ENCODE results near the gene NAV3.
"Not testable (repeated sequence)": the region's sequence is repeated elsewhere in the genome, so short reads cannot be mapped to it uniquely, and the experiment has no call there.

Gene NAV3

DNA sequence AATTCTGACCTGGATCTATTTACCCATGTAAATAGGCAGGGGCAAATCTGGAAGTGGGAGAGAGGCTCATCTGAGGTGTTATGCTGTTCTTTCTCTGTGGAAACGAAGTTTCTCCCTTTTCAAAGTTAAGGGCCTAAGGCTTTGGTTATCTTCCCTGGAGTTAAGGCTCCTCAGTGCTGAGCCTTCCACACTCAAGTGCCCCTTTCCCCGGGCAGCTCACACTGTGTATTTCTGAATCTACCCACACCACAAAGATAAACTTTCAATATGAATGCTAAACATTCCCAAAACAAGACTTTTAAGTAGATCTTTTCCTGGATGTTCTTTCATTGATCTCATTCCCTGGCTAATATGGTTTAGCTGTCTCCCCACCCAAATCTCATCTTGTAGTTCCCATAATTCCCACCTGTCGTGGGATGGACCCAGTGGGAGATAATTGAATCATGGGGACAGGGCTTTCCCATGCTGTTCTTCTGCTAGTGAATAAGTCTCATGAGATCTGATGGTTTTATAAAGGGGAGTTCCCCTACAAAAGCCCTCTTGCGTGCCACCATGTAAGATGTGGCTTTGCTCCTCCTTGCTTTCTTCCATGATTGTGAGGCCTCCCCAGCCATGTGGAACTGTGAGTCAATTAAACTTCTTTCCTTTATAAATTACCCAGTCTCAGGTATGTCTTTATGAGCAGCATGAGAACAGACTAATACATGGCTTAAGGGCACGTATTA lies 251.1 kb downstream of the NAV3 start:
- no peak for DNase-seq

DNA sequence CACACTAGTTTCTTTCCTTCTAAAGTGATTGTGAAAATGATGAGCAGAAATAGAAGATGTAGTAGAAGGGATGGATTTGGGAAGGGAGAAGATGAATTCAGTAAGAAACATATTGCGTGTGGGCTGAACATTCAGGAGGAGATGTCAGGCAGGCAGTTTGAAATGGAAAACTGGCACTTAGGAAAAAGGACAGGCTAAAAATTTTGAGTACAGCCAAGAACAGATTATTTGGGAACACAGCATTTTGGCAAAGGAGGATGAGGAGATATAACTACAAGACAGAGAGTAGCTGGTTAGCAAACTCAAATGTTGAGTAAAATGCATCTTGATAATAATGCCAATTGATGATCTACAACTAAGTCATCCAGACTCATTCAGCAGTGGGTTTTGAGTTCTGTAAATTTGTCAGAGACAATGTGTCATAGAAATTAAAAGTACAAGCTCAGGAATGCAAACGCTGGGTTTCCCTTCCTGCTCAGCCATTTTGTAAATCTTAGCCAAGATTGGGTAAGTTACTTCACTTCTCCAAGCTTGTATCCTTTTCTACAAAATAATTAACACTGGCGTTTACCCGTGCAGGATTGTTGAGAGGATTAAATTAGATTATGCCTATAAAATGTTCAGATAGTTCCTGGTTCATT lies 255.0 kb downstream of the NAV3 start:
- no peak for DNase-seq

DNA sequence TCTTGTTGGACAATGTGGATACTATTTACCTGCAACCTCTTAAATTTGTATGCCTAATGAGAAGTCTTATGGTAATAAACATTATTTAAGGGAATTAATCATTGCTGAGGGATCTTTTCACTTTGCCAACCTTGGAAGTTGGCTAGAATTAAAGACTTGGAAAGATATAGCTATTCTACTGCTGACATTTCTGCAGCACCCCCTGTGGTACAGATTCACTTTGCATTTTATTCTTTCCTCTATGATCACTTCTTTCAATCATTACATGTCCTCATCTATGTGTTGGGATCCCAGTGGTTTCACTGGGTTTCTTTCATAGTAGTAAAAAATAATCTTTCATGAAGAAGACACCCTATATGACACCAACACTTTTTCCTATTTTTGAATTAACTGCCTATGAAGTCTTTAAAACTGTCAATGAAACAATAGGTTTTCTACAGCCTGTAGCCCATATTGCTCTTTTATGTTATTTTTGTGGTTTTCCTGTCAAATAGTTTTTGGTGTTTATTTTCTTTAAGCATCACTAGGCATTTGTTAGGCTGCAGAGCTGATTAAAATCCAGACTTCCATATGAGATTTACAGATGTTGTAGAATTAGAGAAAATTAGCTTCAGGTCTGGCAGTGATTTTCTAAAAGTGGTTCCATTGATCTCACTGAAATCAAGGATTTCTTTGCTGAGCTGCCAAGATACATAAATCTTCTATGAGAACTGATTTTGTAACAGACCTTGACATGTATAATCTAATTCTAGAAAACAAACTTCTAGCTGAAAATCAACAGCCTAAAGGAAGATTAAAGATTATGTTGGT lies 256.1 kb downstream of the NAV3 start:
- no peak for DNase-seq

DNA sequence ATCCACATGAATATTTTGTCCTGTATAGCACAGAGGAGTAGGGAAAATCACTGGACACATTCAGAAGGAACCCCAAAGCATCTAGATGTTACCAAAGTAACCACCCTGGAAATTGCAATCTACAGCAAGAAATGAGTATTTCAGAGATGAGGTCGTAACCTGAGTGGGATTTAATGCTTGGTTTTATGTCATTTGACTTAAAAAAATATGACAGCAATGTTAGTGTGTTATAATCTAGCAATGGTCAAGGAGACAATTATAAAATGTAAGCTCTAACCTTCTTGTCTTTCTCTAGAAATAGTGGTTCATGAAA lies 256.6 kb downstream of the NAV3 start:
- no peak for DNase-seq

DNA sequence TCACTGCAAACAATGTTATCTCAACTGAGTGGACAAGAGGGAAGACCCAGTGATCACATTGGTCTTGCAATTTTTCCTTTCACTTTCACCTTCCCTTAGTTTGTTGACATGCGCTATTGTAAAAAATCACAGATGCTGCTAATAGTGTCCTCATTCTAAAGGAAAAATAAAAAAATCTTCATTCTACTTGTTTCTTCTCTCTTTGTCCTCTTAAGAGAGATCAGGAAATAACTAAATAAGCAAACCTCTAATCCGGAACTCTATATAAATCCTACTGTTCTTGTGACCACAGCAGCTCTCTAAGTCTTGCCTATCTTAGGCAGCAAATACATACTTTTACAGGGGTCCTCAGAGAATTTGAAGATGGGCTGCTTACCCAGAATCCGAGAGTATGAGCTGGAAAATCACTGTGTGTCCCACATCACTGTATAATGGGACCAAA lies 257.7 kb downstream of the NAV3 start:
- no peak for DNase-seq

DNA sequence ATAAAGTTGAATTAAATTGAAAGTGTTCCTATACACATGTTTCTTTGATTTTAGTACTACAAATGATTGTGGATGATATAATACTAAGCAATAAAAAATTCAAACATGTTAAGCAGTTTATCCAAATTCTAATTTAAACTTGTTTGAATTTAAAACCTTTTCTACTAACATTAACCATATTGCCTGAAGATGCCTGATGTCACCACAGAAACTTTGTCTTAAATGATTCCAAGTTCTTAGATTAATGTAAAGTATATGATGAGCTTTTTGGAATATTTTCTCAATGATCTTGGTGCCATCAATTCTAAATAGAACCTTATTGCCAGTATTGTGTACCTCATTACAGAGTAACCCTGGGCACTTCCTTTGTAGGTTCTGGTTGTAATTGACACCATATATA lies 259.6 kb downstream of the NAV3 start:
- DNase-seq: no peak

DNA sequence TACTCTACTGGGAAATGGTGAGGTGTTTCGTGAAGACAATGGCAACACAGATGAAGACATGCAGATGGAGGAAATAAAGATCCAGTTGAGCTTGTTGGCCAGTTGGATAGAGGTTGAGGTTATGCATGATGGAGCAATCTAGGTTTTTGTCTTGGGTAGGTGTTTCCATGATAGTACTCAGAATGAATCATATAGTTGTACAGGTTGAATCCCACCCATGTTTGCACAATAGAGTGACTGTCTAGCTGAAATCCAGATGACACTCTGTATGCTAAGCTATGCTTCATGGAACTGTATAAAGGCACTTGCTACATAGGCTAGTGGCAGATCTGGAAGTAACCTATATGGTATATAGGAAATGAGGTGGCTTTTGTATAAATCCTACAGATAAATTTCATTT lies 264.9 kb downstream of the NAV3 start:
- DNase-seq: no peak

DNA sequence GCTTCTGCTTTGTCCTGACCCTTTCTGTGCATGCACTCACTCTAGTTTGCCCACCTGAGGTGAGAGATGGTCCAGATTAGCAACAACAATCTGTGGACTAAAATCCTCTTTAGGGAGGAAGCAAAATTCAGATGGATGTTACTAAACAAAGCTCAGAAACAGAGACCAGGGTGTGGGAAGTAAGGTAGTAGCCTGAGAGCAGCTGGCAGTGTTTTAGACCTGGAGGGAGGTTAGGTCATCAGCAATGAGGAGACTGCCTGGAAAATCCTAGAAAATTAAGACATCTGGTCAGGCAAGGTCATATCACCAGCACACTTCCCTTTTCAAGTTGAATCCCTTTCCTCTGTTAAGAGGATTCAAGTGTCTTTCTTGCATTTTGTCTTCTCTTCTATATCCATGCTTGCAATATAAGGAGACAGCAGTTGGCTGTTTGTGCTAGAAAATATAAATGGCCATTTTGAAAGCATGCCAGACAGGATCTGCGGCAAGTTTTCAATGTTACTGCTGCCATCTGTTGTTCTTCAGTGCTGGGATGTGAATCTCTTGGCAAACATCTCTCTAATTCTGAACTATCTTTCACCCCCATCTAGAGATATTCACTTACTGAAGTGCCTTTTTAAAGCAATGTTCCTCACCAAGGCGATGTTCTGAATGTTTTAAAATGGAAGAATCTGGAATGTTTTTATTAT lies 266.4 kb downstream of the NAV3 start:
- DNase-seq: no peak

DNA sequence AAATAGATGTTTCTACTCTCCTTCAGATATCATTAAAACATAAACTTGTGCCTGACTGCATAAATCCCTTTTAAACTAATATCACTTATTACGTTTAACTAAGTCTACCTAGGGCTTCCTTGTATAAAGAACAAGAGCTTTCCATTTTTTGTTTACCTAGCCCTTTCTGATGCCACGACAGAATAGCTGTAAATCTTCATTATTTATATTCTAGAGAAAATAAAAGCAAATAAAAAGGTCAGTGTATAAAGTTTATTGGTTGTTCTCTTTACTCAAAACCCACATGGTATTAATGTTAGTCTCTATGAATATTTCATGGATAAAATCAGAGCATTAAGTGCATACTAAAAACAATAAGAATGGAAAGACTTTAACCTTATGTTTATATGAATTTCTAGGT lies 269.1 kb downstream of the NAV3 start:
- no peak for DNase-seq

DNA sequence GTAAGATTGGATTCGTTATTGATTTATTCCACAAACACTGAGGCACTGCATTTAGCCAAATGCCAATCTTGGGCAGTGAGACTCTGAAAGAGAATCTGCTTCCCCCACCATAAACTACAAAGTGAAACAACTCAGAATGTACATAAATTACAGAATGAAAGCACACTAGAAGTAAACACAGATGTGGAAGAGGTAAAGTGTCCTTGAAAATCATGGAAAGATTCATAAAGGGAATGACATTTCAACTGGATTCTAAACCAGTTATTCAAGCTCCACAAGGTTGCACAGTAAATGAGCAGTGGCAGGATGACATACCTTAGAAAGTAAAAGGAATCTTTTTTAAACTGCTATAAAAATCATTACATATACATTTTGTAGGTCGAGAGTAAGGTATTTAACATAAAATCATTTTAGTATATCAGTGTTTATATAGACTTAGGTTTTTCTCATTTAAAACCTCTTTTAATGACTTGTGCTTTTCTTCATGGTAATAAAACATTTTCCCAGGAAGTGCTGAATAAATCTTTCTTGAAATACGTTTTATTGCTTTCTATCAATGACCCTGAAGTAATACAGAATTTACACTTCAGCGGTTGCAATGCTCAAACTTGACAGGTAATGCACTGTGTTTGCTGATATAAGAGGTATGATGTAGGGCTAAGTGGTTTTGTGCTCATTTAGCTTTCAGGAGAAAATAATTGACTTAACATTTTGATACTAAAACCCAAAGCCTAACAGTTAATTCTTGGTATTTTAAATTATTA lies 270.6 kb downstream of the NAV3 start:
- no peak for DNase-seq

DNA sequence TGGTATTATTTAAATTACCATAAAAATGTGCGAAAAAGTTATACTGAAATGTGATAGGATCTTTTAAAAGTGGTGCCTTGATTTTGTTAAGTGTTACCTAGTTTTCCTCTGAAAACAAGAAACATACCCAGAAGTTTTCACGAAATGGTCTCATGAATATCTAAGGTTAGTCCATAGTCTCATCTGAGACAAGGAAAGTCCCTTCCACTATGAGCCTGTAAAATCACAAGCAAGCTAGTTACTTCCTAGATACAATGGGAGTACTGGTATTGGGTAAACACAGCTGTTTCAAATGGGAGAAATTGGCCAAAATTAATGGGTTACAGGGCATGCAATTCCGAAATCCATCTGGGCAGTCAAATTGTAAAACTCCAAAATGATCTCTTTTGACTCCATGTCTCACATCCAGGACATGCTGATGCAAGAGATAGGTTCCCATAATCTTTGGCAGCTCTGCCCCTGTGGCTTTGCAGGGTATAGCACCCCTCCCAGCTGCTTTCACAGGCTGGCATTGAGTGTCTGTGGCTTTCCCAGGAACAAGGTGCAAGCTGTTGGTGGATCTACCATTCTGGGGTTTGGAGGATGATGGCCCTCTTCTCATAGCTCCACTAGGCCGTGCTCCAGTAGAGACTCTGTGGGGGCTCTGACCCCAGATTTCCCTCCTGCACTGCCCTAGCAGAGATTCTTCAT lies 271.4 kb downstream of the NAV3 start:
- no peak for DNase-seq

DNA sequence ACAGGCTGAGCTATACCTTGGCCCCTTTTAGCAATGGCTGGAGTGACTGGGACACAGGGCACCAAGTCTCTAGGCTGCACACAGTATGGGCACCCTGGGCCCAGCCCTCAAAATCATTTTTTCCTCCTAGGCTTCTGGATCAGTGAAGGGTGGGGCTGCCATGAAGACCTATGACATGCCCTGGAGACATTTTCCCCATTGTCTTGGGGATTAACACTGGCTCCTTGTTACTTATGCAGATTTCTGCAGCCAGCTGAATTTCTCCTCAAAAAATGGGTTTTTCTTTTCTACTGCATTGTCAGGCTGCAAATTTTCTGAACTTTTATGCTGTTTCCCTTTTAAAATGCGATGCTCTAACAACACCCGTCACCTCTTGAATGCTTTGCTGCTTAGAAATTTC lies 272.1 kb downstream of the NAV3 start:
- DNase-seq: not testable (repeated sequence)

DNA sequence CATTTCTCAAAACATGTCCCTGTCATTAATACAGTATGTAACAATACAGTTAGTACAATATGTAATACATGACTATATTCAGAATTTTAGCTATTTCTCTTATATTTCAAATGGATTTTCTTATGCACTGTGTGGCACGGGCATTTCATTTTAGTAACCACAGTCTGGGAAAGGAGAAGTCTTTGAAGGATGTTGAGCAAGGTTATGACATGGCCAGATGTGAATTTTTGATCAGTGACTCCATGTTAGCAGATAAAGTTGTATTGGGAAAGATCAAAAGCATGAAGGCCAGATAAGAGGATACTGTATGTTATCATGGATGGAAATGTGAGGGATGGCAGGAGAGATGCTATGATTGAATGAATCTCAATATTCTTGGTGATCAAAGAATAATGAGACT lies 285.2 kb downstream of the NAV3 start:
- DNase-seq: no peak

DNA sequence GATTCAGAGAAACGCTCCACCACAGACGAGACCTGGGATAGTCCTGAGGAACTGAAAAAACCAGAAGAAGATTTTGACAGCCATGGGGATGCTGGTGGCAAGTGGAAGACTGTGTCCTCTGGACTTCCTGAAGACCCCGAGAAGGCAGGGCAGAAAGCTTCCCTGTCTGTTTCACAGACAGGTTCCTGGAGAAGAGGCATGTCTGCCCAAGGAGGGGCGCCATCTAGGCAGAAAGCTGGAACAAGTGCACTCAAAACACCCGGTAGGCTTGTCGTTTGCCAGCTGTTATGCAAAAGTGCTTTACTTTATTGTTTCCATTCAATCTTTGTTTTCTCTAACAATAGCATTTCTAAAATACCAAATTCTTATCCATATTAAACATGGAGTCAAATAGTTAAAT lies 287.3 kb downstream of the NAV3 start:
- DNase-seq: no peak

DNA sequence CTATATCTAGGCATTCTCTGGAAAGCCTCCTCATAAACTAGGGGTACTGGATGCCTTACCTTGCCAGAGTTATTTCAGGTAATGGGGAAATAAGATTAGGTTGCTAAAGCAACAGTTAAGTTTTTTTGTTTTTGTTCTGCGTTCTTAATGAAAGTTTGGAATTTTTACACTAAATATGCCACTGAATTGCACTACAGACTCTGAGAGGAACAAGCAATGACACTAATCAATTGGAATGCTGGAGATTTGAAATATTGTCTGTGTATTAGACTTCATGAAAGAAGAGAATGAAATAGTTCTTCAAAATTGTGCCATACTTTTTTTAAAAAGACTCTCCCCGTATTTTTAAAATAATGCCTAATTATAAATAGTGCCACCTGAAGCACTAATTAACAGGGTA lies 287.8 kb downstream of the NAV3 start:
- no peak for DNase-seq

DNA sequence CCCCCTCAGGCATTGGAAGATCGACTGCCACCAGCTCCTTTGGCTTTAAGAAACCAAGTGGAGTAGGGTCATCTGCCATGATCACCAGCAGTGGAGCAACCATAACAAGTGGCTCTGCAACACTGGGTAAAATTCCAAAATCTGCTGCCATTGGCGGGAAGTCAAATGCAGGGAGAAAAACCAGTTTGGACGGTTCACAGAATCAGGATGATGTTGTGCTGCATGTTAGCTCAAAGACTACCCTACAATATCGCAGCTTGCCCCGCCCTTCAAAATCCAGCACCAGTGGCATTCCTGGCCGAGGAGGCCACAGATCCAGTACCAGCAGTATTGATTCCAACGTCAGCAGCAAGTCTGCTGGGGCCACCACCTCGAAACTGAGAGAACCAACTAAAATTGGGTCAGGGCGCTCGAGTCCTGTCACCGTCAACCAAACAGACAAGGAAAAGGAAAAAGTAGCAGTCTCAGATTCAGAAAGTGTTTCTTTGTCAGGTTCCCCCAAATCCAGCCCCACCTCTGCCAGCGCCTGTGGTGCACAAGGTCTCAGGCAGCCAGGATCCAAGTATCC lies 288.7 kb downstream of the NAV3 start:
- DNase-seq: no peak

DNA sequence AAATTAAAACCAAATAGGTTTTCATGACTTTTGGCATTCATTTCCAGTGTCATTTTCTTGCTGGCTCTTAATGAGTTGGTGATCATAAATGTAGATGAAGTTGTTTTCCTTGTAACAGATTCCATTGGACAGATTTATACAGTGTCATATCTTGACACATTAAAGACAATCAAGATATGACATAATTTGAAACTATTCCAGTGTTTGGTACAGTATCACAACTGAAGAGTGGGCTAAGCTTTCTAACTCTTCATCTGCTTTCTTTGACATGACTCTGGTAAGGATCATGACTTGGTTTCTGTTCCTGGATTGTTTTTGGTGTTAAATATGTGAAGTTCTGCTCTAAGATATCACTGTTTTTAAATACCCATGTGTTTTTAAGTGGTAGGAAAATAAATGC lies 289.6 kb downstream of the NAV3 start:
- DNase-seq: no peak

DNA sequence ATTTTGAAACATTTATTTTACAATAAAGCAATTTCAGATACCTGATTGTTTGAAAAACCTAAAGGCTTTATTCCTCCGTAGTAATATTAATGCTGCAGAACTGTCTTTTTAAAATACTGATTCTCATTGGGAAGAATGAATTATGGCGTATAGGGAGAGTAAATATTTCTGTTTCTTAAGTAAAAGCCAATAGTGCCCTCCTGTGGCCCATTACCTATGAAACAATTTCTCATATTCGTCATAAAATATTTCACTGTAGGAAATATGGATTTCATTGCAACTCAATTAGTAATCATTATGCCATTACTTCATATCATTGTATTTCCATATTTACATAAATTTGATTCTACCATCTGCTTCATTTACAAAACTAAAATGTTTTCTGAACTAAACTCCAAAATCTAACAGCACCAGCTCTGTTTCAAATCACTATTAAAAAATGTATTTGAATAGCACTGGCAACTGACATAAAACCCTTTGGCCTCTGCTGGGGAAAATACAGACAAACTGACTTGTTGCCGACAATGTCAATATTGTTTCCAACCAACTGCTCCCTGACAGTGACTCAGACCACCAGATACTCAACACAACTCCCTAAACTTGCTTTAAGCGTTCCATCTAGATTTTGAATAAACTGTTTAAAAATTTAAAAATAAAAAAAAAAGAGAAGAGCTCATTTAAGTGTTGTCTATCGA lies 290.3 kb downstream of the NAV3 start:
- DNase-seq: no peak

DNA sequence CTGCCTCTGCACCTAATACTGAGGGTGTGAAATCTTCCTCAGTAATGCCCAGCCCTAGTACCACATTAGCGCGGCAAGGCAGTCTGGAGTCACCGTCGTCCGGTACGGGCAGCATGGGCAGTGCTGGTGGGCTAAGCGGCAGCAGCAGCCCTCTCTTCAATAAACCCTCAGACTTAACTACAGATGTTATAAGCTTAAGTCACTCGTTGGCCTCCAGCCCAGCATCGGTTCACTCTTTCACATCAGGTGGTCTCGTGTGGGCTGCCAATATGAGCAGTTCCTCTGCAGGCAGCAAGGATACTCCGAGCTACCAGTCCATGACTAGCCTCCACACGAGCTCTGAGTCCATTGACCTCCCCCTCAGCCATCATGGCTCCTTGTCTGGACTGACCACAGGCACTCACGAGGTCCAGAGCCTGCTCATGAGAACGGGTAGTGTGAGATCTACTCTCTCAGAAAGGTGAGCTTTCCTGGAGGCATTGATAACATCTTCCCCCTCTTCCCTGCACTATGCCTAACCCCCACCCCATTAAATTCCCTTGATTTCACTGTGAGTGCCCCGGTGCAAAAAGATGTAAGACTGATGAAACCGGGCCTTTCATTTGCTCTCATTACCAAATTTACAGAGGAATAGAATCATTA lies 291.4 kb downstream of the NAV3 start:
- DNase-seq: no peak

DNA sequence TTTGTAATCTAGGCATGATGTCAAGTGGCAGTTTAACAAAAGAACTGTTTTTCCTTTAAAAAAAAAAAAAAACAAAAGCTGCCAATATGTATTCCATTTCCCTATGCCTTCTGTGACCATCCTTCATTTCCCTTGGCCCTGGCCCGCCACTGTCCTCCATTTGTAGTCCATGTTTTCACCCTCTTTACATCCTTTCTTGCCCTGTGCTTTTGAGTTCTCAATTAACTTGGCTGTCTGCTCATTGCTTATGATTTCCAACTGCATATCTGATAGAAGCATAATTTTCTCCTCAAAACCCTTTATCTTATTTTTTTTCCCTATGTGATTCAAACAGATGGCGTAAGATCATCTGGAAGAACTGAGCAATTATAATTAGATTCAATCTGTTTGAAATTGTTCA lies 297.5 kb downstream of the NAV3 start:
- no peak for DNase-seq

DNA sequence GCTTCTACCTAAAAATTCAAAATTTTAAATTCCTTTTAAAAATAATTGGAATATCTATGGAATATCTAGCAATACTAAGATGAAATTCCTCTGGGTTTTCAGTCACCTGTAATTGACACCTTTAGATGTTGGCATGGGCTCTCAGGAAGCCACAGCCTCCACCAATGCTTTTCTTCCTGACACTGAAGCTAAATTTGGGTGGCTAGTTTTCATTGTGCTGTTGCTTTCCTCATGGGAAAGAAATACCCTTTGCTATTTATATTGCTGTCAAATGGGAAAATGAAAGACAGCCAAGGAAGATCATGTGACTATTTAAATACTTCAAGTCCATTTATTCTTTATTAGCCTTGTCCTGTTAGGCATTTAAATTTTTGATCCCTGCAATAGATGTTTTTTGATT lies 313.0 kb downstream of the NAV3 start:
- DNase-seq: no peak
